Upper lobe of left lung (tissue), 4 donors: ENCODE measurements around the gene ADAM15.

Experiments
- EP300 ChIP-seq, 4 donors: sonication (generic); formaldehyde crosslinking; IDR thresholded peaks; one replicate each; pipeline ENCODE4 v1.5.1; 2017; ENCODE audit warnings: antibody characterized with exemption in 4 of 4, control low read depth in 2 of 4
- POLR2A ChIP-seq, 4 donors: fragments of 450-650 bp; IDR thresholded peaks; one replicate each; pipeline ENCODE4 v1.5.1; 2016 to 2017; ENCODE audit warnings: antibody characterized with exemption in 4 of 4, mild to moderate bottlenecking in 2 of 4
- TF ChIP-seq, protein P1 (sequence below), 6 experiments: fragments of 450-650 bp in 4 of 6; fragments of 200-600 bp in 2 of 6; sonication (generic) in 2 of 6; IDR thresholded peaks; one replicate each; pipeline ENCODE4 v1.5.1; 2016 to 2019; ENCODE audit warnings: antibody characterized with exemption in 6 of 6

GRCh38 chr1:155004352-155005075, 46.6 kb upstream of the ADAM15 start:
- TF ChIP-seq, protein P1, sequence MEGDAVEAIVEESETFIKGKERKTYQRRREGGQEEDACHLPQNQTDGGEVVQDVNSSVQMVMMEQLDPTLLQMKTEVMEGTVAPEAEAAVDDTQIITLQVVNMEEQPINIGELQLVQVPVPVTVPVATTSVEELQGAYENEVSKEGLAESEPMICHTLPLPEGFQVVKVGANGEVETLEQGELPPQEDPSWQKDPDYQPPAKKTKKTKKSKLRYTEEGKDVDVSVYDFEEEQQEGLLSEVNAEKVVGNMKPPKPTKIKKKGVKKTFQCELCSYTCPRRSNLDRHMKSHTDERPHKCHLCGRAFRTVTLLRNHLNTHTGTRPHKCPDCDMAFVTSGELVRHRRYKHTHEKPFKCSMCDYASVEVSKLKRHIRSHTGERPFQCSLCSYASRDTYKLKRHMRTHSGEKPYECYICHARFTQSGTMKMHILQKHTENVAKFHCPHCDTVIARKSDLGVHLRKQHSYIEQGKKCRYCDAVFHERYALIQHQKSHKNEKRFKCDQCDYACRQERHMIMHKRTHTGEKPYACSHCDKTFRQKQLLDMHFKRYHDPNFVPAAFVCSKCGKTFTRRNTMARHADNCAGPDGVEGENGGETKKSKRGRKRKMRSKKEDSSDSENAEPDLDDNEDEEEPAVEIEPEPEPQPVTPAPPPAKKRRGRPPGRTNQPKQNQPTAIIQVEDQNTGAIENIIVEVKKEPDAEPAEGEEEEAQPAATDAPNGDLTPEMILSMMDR (IDR thresholded peaks at IDR 0.05): no peak
- TF ChIP-seq POLR2A (IDR thresholded peaks at IDR 0.05) (no peak), EP300 (IDR thresholded peaks at IDR 0.05) (no peak)
